SK-N-DZ (cell line): Measurements from ENCODE around the gene GADD45B. TPM values are rescaled to one million over a fixed set of nuclear protein-coding genes. Genes with fewer than 3 reads are reported as not detected.

Source experiments
- DNase-seq: peaks from one replicate; pipeline ENCODE4 v3.0.0-alpha.2; 2015; ENCODE audit warnings: low spot score
- polyA plus RNA-seq, 2 experiments: library from polyadenylated mRNA; depleted of rRNA; stranded (reverse); fragments of >200 nt; gene quantifications; 2 replicates each; pipeline ENCODE4 v1.2.3, GENCODE V29; 2014

GADD45B gene, protein sequence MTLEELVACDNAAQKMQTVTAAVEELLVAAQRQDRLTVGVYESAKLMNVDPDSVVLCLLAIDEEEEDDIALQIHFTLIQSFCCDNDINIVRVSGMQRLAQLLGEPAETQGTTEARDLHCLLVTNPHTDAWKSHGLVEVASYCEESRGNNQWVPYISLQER
- 0.32 TPM in 1 of 2 replicates, not detected in the other for polyA plus RNA-seq (2014; cell fraction: cytosol; rRNA removed)
- not detected in 2 replicates for polyA plus RNA-seq (2014; cell fraction: nucleus; rRNA removed)

GRCh38 chr19:2475702-2476450 is at the start of gene GADD45B:
Gene GADD45B, plus strand, starts transcription at chr19:2476127. Its CDS starts 232 bp downstream, at chr19:2476359.
- DNase-seq = peak; percentile 85

DNA sequence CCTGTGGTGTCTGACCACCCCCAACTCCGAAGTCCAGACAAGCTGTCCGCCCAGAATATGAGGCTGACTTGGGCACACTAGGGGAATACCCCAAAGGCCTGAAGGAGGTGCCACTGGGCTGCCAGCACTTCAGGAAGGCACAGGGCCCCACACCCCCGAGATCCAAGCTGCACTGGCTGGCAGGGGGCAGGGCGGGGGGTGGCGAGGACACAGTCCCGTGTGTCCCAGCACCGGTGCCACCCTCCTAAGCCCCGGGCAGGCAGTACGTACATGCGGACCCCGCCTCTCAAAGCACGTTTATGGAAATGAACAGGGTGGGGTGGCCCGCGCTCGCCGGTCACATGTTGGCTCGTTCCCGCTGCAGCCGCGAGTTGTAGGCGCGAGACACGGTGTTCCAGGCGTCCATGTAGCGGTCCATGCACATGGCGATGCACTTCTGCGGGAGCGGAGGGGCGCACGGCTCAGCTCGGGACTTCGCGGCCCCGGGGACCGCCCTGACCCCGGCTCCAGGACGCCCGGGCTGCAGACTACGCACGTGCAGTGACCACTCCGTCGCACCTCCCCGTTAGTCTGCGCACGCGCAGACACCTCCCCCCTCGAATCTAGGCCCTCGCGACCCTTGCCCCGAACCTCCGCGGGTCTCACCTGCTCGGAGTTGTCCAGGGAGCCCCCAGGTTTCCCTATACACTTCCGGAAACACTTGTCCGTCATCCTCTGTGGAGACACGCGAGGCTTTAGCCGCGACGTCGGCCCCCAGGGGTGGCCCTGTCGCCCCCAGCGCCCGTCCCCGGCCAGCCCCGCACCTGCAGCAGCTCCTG is 49.1 kb upstream of the GADD45B start:
- peak; percentile 65 for DNase-seq

DNA sequence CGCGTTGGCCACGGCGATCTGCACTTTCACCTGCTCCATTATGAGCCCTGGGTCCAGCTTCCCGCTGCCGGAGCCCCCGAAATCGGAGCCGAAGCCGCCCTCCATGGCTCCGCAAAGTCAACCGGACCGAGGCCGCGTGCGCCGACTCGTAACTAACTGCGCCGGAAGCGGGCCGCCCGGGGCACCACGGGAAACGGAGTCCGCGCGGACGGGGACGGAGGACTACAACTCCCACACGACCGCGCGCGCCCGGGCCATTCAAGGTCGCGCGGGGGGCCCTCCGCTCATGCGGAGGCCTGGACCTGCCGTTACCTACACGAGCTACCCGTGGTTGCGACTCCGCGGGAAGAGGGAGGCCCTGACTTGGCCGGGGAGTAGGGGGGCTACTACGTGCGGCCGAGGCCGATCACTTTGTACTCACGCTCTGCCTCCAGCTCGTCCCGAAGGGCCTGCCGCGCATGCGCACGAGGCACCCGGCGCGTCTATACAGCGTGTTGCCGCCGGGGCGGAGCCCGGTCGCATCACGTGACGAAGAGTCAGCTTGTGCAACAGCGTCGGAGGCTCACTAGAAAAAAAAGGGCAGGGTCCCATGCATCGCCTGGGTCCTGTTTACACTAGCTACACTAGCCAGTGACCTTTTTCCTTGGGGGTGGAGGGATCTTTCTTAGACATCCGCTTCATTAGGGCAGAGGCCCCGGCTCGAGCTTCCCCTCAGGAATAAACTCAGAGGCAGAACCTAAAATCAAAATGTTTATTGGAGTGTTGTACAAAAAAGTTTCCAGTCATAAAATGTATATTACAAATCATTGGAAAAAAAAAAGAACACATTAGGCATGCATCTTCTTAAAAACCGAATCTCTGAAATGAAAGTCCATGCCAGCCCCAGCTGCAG is 48.3 kb upstream of the GADD45B start, which contains the start of gene TIMM13:
Gene TIMM13, minus strand, starts transcription at position 158 of the 892 bp plus-strand sequence. Its CDS starts 53 bp downstream, at position 105.
- DNase-seq = peak; percentile 97

DNA sequence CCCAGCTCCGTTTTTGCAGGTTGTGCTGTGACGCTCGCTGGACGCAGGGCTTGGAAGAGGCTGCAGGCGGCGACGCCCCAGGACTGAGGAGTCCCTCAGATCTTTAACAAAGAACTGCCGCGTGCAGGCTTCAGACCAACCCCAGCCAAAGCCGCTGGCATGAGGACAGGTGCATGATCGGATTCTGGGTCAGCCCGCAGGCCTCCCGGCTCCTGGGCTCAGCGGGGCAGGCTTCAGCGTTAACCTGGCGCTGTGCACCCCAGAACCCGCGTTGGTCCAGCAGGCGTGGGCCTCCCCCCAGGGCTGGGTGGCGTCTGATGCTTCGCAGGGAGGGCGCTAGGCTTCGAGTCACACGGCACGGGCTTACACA is 47.6 kb upstream of the GADD45B start:
- DNase-seq = peak; percentile 29

DNA sequence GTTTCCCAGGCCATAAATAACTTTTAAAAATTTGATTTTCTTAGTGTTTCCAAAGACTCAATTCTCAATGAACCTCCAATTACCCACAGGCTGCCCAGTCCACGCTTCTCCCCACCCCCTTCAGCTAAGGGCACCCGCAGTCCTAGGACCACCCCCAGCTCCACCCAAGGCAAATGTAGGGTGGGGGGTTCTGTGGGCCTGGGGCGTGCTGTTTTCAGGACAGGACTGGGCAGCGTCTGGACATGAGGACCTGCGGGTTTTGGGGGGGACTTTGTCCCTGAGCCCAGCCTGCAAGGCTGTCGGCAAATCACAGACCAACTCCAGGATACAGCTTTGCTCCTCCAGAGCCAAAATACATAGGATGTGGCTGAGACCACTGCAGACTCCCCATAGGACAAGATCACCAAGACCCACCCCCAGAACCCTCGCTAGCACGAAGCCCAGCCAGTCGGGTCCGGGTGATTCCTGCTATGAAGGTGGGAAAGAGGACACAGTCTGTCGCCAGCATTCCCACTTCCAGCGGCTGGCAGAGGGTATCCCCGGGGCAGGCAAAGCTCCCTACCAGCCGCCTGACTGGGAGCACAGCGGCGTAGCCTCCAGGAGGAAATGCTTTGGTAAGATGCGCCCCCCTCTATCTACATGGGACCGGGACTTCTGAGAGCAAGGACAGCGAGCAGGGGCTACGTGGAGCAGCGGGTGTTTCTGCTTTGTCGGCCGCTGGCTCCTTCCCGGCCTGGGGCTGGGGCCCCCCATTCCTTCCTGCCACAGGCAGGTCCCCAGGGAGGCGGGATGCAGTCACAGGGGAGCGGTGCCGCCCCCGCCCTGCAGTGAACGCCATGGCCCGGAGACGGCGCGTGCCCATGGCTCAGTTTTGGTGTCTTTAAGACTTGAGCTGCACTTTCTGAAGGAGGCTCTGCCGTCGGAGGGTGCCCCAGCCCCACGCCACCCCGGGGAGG is 46.9 kb upstream of the GADD45B start:
- no peak for DNase-seq

DNA sequence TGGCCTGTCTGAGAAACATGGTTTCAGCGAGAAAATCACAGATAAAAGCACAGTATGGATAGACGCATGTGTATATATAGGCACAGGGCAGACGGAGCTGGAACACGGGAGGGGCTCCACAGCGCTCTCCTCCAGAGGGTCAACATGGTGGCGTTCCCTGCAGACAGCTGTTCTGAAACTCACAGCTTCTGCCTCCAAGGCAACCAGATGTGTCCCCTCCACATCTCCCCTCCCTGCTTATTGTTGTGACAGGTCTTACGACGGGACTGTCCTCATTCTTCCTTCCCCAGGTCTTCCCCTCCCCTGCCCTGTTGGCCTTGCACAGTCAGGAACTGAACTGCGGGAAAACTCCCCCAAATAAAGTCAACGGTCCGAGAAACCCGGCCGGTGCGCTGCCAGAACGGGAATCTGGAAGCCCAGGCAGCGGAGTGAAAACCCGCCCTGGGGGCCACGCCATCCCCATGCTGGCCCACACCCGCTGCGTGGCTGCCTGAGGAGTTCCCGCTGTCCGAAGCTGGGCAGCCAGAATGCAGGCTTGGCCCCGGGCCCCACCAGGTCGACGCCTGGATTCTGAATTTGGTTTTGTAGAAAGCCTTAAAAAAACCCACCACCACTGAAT is 45.9 kb upstream of the GADD45B start:
- no peak for DNase-seq

DNA sequence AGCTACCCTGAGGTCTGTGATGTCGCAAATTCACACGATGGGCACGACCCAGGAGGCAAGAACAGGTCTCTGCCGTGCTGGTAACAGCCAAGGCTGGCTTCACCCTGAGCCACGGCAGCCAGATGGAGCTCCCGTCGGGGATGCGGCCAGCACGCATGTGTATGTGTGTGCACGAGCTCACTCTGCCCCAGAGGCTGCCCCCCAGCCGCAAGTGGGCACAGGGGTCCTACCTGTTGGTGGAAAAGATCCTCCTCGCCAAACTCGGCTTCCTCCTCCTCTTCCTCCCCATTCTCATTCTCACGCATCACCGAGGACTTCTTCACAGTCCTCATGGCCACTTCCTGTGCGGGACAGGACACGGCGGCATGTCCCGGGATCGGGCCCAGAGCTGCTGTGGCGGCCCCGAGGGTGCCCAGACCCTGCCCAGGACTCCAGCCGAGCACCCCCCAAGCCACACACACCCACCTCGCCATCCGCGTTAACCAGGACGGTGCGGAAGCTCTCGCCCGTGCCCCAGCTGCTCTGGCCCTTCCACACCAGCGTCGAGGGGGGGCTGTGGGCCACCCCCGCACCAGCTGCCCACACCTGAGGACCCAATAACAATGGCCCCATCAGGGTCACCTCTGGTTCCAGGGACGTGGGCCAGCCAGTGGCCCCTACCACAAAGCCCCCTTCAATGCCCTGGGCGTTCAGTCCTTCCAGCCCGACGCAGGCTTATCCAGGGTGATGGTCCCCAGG is 44.4 kb upstream of the GADD45B start:
- no peak for DNase-seq

DNA sequence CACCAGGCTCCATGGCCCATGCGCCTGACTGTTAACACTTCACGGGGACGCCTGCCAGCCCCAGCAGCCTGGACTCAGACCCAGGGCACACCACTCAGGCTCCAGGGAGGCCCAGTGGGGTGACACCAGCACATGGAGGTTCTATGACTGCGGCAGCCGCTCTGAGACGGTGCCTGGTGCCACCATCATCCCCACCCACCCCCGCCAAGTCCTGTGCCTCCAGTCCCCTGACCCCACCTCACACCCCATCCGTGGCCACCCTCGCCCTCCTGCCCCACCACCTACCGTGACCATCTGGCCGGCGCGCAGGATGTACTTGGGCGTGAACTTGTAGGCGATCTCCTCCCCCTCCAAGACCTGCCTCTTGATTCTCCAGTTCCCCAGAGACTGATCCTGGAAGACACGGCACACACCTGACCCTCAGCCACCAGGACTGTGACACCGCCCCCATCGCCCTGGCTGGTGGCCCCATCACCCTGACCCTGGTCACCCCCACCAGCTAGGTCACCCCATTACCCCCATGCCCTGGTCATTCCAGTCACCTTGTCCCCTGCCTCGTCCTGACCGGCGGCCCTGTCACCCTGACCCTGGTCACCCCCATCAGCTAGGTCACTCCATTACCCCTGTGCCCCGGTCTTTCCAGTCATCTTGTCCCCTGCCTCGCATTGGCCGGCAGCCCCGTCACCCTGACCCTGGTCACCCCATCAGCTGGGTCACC is 43.6 kb upstream of the GADD45B start:
- DNase-seq = no peak

GRCh38 chr19:2433854-2434253 is 42.1 kb upstream of the GADD45B start:
- DNase-seq = no peak

GRCh38 chr19:2434267-2434666 is 41.7 kb upstream of the GADD45B start:
- DNase-seq = no peak

DNA sequence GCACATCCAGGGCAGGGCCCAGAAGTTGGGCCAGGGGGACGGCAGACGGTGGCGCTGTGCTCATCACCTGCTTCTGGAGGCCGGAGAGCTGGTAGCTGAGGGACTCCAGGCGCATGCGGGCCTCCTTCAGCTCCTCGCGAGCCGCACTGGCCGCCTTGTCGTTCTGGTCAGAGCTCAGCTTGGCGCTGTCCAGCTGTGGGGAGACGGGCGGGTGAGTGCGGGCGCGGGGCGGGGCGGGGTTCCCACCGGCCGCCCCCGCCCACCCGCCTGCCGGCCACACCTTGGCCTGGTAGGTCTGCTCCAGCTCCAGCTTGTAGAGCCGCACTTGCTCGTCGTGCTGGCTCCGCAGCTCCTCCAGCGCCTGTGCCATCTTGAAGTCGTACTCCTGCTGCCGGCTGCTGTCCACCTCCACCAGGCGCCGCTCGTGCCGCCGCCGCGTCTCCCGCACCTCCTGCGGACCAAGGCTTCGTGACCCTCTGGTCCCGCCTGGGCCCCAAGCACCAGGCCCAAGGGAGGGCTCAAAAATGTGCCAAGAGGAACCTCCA is 41.1 kb upstream of the GADD45B start:
- no peak for DNase-seq

DNA sequence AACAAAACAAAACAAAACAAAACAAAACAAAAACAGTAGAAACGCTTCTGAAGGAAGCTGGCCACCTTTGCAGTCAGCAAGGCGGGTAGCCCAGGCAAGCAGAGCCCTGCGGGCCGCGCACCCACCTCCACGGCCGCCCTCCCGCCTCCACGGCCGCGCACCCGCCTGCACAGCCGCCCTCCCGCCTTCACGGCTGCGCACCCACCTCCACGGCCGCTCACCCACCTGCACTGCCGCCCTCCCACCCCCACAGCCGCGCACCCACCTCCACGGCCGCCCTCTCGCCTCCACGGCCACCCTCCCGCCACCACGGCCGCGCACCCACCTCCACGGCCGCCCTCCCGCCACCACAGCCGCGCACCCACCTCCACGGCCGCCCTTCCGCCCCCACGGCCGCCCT is 39.5 kb upstream of the GADD45B start:
- no peak for DNase-seq

DNA sequence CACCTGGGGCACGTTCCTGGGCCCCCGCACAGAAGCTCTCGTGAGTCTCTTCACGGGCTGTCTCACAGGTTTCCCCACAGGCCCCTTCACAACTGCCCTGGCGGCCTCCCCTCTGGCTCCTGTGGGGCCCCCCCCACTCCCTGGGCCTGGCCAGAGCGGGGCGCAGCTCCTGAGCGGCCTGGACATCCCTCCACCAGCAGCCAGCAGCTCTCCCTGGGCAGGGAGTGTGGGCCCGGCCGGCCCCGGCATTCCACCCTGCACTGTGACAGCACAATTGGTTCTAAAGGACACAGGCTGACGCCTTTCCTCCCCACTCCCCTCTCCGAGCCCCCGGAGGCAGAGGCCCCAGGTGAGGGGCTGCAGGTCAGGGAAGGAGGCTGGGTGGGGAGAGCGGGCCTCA is 39.0 kb upstream of the GADD45B start:
- DNase-seq = no peak

- no peak for DNase-seq
Observed at GRCh38 chr19:2438178-2438577, 37.7 kb upstream of the GADD45B start.

- DNase-seq = no peak
Observed at GRCh38 chr19:2440515-2440914, 35.4 kb upstream of the GADD45B start.

DNA sequence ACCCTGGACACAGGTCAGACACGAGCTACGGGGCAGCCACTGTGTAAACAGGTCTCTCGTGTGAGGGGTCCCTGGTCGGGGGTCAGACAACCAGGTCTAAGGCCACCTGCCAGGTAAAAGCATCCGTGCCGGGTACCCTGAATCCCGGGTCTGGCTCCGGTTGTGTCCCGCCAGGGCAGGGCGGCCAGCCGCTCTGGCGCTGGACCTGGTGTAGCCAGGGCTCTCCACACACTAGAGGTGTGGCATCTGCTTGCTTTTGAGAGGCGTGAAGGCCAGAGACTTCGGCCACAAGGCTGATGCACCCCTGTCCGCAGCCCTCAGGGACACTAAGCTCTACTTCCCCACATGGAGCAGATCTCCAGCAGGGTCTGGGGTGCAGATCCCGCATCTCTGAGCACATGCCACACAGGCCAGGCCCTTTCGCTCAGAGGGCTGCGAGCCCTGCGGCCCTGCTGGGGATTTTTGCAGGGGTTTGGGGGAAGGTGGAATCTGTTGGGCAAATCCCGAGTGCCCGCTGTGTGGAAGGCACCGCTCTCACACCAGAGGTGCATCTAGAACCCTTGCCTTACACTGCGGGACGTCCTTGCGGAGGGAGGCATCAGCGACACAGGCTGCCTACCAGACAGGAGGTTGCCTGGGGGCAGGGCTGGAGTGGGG is 34.7 kb upstream of the GADD45B start:
- DNase-seq = no peak

DNA sequence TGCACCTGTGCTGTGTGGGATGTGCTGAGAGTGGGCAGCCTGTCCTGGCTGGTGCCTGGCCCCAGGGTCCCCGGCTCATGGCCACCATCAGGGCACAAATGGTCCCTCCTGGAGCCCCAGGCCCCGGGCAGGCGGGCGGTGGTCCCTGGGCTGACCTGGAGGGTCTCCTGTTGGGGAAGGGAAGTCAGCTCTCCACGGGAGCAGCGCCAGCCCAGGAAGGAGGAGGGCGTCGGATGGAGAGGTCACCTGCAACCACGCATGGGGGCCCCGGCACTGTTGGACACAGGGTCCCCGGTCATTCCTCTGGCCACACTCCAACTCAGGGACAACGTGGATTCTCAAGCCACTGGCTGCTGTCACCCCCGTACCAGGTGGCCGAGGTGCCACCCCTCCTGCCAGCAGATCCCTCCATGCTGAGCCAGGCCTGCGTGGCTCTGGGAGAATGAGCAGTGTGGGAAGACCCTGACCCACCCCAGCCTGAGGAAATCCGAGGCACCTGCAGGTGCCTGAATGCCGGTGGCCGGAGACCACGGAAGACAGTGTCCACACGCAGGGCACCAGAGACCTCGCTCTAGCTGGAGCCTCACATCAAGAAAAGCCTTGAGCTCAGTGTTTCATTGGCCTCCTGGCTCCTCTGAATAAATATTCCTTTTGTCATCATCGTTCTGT is 32.7 kb upstream of the GADD45B start:
- no peak for DNase-seq
